ENCODE data around the gene PCDHGA6. TPM values are rescaled to one million over a fixed set of nuclear protein-coding genes. Genes with fewer than 3 reads are reported as not detected.
"Not testable (repeated sequence)": the region's sequence is repeated elsewhere in the genome, so short reads cannot be mapped to it uniquely, and the experiment has no call there.

PCDHGA6 gene
- total RNA-seq, 3 donors from 2014 or later: 1.6 to 6.7 (median 1.9) TPM

- peak; percentile 92 for ATAC-seq
- TF ChIP-seq, protein P1, sequence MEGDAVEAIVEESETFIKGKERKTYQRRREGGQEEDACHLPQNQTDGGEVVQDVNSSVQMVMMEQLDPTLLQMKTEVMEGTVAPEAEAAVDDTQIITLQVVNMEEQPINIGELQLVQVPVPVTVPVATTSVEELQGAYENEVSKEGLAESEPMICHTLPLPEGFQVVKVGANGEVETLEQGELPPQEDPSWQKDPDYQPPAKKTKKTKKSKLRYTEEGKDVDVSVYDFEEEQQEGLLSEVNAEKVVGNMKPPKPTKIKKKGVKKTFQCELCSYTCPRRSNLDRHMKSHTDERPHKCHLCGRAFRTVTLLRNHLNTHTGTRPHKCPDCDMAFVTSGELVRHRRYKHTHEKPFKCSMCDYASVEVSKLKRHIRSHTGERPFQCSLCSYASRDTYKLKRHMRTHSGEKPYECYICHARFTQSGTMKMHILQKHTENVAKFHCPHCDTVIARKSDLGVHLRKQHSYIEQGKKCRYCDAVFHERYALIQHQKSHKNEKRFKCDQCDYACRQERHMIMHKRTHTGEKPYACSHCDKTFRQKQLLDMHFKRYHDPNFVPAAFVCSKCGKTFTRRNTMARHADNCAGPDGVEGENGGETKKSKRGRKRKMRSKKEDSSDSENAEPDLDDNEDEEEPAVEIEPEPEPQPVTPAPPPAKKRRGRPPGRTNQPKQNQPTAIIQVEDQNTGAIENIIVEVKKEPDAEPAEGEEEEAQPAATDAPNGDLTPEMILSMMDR (IDR thresholded peaks at IDR 0.05): peak; percentile 18
- H3K4me1 ChIP-seq (ENCODE audit: low read depth); H3K36me3 ChIP-seq (ENCODE audit: low read depth); intact Hi-C loops (cut with DNase I, micrococcal nuclease); H3K4me3 ChIP-seq: not testable (repeated sequence)
- peaks cover 68% of the 10 kb centered on the region for H3K9me3 ChIP-seq
- peak in 2 of 3 donors; percentile 52 to 59 for DNase-seq
Observed at GRCh38 chr5:141397756-141398551, 24.3 kb downstream of the PCDHGA6 start, which contains the start of gene PCDHGB5. PCDHGB5 (plus strand) TSS chr5:141397947; CDS start chr5:141398128, 181 bp downstream.

GRCh38 chr5:141398608-141399007, 24.9 kb downstream of the PCDHGA6 start:
- Histone ChIP-seq H3K36me3 (ENCODE audit: low read depth) (no peaks in the 10 kb centered on the region), H3K4me3 (no peak overlapping the region), H3K4me1 (ENCODE audit: low read depth) (no peaks in the 10 kb centered on the region), H3K9me3 (peaks cover 68% of the 10 kb centered on the region)
- no peak for ATAC-seq
- TF ChIP-seq, protein P1 (IDR thresholded peaks at IDR 0.05): no peak
- intact Hi-C loops (cut with DNase I, micrococcal nuclease): no loop called here
- DNase-seq: no peak

DNA sequence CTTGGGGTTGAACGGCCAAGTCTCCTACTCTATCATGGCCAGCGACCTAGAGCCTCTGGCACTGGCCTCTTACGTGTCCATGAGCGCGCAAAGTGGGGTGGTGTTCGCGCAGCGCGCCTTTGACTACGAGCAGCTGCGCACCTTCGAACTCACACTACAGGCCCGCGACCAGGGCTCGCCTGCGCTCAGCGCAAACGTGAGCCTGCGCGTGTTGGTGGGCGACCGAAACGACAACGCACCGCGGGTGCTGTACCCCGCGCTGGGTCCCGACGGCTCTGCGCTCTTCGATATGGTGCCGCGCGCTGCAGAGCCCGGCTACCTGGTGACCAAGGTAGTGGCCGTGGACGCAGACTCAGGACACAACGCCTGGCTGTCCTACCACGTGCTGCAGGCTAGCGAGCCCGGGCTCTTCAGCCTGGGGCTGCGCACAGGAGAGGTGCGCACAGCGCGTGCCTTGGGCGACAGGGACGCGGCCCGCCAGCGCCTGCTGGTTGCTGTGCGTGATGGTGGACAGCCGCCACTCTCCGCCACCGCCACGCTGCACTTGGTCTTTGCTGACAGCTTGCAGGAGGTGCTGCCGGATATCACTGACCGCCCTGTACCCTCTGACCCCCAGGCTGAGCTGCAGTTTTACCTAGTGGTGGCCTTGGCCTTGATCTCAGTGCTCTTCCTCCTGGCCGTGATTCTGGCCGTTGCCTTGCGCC, 26.0 kb downstream of the PCDHGA6 start:
- TF ChIP-seq, protein P1 (IDR thresholded peaks at IDR 0.05): no peak
- H3K9me3 ChIP-seq: peaks cover 69% of the 10 kb centered on the region
- H3K4me1 ChIP-seq (ENCODE audit: low read depth): no peaks in the 10 kb centered on the region
- intact Hi-C loops (cut with DNase I, micrococcal nuclease): no loop called here
- DNase-seq: no peak
- ATAC-seq: no peak
- H3K4me3 ChIP-seq: no peak overlapping the region
- H3K36me3 ChIP-seq (ENCODE audit: low read depth): no peaks in the 10 kb centered on the region

DNA sequence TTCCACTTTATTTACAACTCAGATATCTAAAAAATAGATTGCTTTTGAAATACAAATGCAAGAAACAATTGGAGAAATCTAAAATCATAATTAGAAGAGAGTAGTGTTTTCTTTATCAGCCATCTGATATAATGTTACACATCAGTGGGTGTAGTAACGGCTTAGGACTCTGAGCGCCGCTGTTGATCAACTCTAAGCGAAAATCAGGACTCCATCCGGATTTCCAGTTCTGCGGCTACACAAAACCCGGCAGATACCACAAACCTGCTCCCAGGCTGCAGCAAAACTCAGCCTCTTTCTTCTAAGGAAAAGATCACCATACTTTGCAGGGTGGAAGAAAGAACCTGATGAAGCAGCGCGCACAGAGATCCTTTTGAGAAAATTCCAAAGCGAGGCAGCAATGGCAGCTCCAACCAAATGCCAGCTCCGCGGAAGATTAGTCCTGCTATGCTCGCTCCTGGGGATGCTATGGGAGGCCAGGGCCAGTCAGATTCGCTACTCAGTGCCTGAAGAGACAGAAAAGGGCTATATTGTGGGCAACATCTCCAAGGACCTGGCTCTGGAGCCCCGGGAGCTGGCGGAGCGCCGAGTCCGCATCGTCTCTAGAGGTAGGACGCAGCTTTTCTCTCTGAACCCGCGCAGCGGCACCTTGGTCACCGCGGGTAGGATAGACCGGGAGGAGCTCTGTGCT, 29.0 kb downstream of the PCDHGA6 start, which contains the start of gene PCDHGA9:
Gene PCDHGA9 (plus strand): TSS at position 226 of the 691 bp plus-strand sequence. CDS start 175 bp downstream, at position 401.
- peaks cover 85% of the 10 kb centered on the region for H3K9me3 ChIP-seq

DNA sequence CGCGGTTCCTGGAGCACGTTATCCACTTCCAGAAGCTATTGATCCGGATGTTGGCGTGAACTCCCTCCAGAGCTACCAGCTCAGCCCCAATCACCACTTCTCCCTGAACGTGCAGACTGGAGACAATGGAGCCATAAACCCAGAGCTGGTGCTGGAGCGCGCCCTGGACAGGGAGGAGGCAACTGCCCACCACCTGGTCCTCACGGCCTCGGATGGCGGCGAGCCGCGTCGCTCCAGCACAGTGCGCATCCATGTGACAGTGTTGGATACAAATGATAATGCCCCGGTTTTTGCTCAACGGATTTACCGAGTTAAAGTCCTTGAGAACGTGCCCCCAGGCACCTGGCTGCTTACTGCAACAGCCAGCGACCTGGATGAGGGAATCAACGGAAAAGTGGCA, 29.7 kb downstream of the PCDHGA6 start:
- Histone ChIP-seq H3K4me3 (no peak overlapping the region), H3K4me1 (ENCODE audit: low read depth) (no peaks in the 10 kb centered on the region), H3K36me3 (ENCODE audit: low read depth) (no peaks in the 10 kb centered on the region), H3K9me3 (peaks cover 88% of the 10 kb centered on the region)
- TF ChIP-seq, protein P1 (IDR thresholded peaks at IDR 0.05): no peak
- ATAC-seq (no peak), DNase-seq (no peak)
- intact Hi-C loops (cut with DNase I, micrococcal nuclease): no loop called here

More for the DNA sequence above, 29.0 kb downstream of the PCDHGA6 start, which contains the start of gene PCDHGA9:
- TF ChIP-seq, protein P1 (IDR thresholded peaks at IDR 0.05): no peak
- DNase-seq (peak in 1 of 3 donors; percentile 29), ATAC-seq (peak; percentile 40)
- H3K4me3 ChIP-seq: no peak within 1 kb of the TSS
- intact Hi-C loops (cut with DNase I, micrococcal nuclease): no loop called here
- H3K4me1 ChIP-seq (ENCODE audit: low read depth): no peaks in the 10 kb centered on the region
- no peaks in the 10 kb centered on the region for H3K36me3 ChIP-seq (ENCODE audit: low read depth)

Data from mucosa of descending colon (tissue), 3 donors.